Stimulated activated CD4-positive, alpha-beta T cell treated with anti-CD3 and anti-CD28 coated beads, Interleukin-1b, Interleukin-23, amount 100 ng/mL, for 4 hours (primary cell): ENCODE data around the gene GCN1.

Experiments used
- DNase-seq, 2 donors: peaks; one replicate each; pipeline ENCODE4 v3.0.0-alpha.2; 2020; ENCODE audit warnings: low read depth in 2 of 2

Gene GCN1

DNA sequence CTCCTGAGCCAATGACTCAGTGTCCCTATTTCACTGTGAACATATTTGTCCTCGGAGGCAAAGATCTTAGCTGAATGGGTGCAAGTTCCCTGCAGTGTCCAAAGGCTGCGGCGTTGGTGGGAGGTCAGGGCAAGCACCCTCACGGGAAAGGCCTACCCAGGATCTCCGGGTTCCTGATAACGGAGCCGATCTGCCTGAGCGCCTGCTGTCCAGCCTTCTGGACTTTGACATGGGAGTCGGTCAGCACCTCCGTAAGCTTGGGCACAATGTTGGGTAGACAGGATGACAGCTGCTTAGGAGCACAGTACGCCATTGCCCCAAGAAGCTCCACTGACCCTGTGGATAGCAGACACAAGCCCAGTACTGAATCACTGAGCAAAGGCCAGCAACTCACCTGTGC, 46.5 kb downstream of the GCN1 start:
- DNase-seq: no peak

DNA sequence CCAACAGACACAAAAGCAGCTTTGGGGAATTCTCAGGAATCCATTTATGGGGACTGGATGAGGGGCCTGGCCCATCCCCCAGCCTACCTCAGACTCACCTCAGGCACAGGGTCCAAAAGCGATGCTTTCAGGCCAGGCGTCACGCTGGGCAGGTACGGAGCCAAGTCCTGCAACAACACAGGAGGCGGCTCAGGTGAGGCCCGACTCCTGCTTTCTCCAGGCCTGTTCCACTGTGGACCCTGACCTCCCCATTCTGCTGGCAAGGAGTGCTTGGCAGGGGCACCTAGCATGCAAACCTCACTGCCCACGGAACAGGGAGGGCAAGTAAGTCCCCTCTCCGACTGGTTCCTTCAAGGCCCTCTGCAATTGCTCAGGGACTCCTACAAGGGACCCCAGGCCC, 49.4 kb downstream of the GCN1 start:
- no peak for DNase-seq

DNA sequence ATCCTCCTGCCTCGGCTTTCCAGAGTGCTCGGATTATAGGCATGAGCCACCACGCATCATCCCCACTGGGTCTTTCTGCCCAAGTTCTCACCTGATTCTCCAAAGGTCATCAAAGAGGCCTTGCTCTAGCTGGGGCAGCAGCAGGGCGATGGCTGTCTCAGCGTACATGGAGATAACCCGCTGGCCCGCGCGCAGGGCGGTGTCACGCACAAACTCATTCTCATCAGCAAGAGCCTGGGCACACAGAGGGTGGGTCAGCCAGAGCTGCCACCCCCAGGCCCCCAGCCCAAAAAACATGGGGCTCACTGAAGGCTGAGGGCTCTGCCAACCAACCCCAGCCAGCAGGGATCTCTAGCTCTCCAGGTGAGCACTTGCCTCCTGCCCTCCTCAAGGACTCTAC, 50.3 kb downstream of the GCN1 start:
- DNase-seq: no peak

DNA sequence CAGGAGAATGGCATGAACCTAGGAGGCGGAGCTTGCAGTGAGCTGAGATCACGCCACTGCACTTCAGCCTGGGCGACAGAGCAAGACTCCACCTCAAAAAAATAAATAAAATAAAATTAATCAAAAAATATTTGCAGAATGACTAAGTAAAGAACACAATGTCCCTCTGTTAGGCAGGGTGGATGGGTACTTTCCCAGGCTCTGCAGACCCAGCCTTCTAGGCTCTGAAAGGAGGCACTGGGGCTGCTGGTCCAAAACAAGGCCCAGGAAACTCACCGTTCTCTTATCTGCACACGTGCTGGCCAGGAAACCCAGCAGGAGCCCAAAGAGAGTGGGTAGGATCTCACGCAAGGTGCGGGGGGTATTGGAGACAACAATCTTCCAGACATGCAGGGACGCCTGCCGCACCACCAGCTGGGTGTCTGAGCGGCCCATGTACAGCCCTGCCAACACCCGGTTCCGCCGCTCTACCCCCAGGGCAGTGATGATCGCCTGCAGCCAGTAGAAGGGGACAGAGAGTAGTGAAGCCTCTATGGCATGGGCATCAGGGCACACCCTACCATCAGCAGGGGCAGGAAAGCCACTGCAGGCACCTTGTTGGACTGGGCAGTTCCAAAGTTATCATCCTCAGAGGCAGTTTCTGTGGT, 52.2 kb downstream of the GCN1 start:
- DNase-seq: no peak

GRCh38 chr12:120141336-120141735, 53.2 kb downstream of the GCN1 start:
- DNase-seq: no peak

- DNase-seq: no peak
Measured at GRCh38 chr12:120140603-120141002, 53.9 kb downstream of the GCN1 start.

GRCh38 chr12:120139958-120140357, 54.6 kb downstream of the GCN1 start:
- DNase-seq: no peak

DNA sequence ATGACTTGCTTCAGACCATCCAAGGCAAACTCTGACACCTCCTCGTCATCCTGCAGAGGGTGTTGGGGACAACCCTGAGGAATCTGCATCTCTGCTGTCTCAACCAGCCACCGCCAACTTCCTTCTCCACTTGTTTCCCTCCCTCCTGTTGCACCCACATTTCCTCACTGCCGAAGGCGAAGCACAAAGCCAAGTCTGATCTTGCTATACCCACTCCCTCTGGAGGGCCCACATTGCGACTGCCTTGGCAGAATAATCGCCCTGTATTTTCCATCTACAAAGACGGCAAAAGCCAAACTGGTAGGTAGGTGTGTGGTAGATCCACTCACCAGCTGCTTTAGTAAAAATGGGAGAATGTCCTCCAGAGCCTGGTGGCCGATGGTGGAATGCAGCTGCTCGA, 56.1 kb downstream of the GCN1 start:
- no peak for DNase-seq

DNA sequence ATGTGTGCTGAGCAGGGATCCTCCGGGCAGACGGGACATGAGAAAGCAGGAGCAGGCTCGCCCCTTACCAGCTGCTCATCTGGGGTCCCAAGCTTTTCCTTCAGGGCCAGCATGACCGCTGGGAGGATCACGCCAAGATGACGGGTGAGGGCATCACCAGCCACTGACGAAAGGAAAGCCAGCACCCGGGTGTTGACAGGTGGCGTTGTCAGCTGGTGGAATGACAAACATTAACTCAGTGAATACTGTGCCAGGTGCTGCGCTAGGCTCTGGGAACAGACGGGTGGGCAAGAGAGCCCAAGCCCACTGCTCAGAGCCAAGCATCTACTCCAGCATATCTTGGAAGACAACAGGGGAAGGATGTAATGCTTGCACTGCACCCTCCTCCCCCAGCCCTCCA, 56.7 kb downstream of the GCN1 start:
- DNase-seq: no peak

- no peak for DNase-seq
Measured at GRCh38 chr12:120136093-120136770, 58.3 kb downstream of the GCN1 start.

DNA sequence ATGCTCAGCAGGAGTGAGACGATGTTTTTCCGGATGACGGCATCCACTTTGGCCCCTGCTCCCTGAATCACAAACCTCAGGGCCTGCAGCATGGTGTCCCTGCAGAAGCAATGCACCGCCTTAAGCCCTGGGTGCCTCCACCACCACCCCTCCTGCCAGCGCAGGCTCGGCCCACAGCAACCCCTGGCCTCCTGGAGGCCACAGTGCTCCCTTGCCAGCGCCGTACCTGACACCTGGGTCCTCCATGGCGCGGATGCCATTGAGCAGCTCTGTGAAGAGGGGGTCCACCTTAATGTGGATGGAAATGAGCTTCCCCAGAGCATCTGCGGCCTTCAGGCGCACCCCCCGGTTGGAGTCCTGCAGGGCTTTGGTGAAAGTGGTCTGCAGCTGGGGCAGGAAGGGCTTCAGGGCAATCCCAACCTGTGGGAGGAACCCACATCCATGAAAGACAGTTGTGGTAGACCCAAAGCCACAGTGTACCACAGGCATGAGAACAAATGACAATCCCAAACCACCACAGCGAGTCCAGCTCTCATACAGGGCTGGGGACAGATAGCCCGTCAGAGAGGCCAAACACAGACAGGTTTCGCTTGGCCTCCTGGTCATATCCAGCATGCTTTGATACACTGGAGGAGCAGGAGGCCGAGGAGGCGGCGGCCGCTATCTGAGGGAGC, 60.1 kb downstream of the GCN1 start:
- DNase-seq: no peak

DNA sequence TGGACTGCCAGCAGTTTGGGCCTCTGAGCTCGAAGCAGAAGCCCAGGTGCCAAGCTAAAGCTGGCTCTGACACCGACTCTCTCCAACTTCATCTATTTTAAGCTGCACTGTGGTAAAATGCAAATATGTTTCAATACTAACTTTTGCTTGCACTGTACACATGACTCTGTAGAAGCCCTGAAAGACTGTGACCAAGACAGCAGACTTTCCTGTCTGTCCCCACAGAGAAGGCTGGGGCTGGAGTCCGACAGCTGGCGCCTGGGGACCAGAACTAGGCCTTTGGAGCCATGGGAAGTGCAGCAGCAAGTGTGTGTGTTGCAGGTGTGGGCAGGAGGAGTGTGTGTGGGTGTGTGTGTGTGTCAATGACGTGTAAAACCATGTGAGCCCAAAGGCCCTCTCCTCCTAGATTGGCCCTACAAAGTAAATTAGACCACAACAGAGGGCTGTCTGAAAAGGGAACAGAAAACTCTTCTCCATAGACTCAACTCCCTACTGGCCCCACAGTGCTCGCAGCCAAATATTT, 61.6 kb downstream of the GCN1 start:
- no peak for DNase-seq

GRCh38 chr12:120132054-120132836, 62.3 kb downstream of the GCN1 start:
- DNase-seq: no peak

DNA sequence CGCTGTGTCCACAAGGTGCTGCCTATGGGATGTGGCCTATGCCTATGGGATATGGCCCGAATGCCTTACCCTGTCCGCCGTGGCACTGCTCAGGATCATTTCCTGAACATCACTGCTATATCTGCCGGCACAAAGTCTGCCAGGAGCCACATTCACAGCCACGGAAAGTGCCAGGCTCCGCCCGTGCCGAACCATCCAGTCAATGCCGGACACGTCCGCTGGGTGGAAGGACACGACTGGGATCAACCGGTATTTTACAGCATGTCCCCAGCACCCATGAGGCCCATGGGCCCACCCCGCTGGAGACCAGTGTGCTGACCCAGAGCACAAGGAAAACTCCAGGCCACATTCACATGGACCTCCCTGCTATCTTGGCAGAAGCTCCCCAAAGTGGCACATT, 63.4 kb downstream of the GCN1 start:
- no peak for DNase-seq

GRCh38 chr12:120130011-120130410, 64.5 kb downstream of the GCN1 start:
- DNase-seq: no peak

GRCh38 chr12:120126635-120127005, 67.9 kb downstream of the GCN1 start:
- no peak for DNase-seq

DNA sequence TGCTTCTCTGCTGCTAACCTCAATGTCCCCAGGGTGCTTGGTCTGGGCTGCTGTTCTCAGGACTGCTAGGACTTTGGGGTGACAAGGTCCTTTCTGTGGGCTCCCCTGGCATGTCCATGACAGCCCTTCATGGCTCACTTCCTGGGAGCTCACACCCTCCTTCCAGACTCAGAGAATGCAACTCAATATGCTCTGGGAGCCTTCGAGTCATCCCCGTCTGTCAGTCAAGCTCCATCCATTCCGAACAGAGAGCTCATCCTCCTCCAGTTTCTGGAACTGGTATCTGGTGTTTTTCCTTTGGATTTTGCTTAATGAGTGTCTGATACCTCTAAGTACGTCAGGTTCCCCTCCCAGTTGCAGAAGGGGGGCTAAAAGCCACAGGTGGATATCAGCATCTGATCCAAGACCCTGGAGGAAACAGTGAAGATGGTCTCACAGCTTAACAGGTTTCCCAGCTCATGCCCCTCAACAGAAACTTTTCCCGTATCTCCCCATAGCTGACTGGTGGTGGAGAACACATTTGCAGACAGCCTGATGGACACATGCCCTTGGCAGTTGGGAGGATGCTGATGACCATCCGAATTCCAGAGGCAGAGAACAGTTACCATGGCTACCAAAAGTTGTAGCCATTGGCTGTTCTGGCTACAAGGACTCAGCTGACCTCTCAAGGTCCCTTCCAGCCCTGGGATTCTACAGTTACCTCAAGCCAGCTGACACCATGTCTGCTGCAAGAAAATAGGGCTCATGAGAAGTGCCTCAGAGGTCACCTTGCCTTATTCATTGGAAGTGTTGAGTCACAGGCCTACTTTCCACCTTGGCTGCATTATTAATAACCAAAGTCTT, 68.5 kb downstream of the GCN1 start:
- DNase-seq: no peak

DNA sequence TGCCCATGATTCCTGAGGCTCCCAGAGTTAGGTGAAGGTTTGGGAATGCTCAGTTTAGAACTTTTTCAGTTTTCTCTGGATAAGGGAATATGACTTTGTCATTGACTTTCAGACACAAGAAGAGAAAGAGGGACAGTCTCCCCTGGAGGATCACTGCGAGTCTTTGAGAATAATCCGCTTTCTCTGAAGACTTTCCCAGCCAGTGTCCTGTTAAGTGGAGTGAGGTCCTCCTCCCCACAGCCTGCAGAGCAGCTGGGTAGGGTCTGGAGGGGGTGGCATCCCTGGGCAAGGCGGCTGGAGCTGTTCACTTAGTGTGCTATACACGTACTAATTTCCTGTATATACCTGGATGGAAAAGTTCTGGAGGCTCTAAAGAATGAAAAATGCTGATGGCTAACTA, 69.5 kb downstream of the GCN1 start:
- no peak for DNase-seq

GRCh38 chr12:120121766-120122293, 72.7 kb downstream of the GCN1 start:
- no peak for DNase-seq

GRCh38 chr12:120121343-120121742, 73.2 kb downstream of the GCN1 start:
- DNase-seq: no peak
